HS-5 (cell line): ENCODE data around the gene ZNFX1.
"Not testable (repeated sequence)": the region's sequence is repeated elsewhere in the genome, so short reads cannot be mapped to it uniquely, and the experiment has no call there.

Source experiments
- DNase-seq: peaks from one replicate; pipeline ENCODE4 v3.0.0-alpha.2; 2012; ENCODE audit warnings: low read depth

Gene ZNFX1

GRCh38 chr20:49210101-49210756, 67.6 kb downstream of the ZNFX1 start:
- no peak for DNase-seq

- no peak for DNase-seq
Measured at GRCh38 chr20:49207076-49207475, 70.8 kb downstream of the ZNFX1 start.

GRCh38 chr20:49203746-49204145, 74.1 kb downstream of the ZNFX1 start:
- no peak for DNase-seq

GRCh38 chr20:49203011-49203410, 74.8 kb downstream of the ZNFX1 start:
- DNase-seq = no peak

- DNase-seq = no peak
Measured at GRCh38 chr20:49199729-49200293, 78.0 kb downstream of the ZNFX1 start.

GRCh38 chr20:49192944-49193518, 84.8 kb downstream of the ZNFX1 start:
- DNase-seq = not testable (repeated sequence)
